ENCODE data around the gene NUMB. TPM values are rescaled to one million over a fixed set of nuclear protein-coding genes. Genes with fewer than 3 reads are reported as not detected.
A peak's percentile ranks its signal among the peaks of the same experiment; 100 is the strongest.

NUMB gene
- total RNA-seq, 6 donors from 2014 or later, result 85.6 to 169 (median 118) TPM

DNA sequence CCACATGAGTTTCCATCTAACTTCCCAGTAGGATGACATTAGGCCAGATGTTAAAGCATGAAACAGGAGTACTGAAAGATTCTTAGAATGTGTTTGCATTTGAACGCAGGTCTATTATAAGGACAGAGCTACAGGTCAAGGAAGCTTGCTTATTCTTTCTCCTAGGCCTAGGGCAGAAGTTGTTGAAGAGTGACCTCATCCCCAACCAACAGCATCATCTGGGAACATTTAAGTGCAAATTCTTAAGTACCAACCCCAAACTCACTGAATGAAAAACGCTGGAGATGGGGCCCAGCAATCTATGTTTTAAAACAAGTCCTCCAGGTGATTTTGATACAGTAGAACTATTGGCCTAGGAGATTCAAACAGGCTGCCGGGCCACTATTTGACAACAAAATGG lies 168.6 kb downstream of the NUMB start:
- H3K9me3 ChIP-seq, result no peaks in the 10 kb centered on the region
- H3K4me1 ChIP-seq, result peaks cover 0 to 8% (median 2%) of the 10 kb centered on the region in 4 donors
- H3K36me3 ChIP-seq, result peaks cover 0 to 66% (median 32%) of the 10 kb centered on the region in 4 donors
- no peak for TF ChIP-seq POLR2A (IDR thresholded peaks at IDR 0.05)
- no peak for TF ChIP-seq POLR2AphosphoS5 (IDR thresholded peaks at IDR 0.05)
- no peak for TF ChIP-seq EP300 (IDR thresholded peaks at IDR 0.05)
- no peak for TF ChIP-seq CTCF (IDR thresholded peaks at IDR 0.05)
- DNase-seq (no peak), ATAC-seq (ENCODE audit: low FRiP score in 2 of 2) (no peak)
- 71 to 74% methylated on average over 3 of the region's 3 CpGs for WGBS, 2 donors
- H3K27ac ChIP-seq, result no peak overlapping the region
- no peaks in the 10 kb centered on the region for H3K27me3 ChIP-seq
- H3K4me3 ChIP-seq, result no peak overlapping the region

GRCh38 chr14:73289308-73289707 lies 169.0 kb downstream of the NUMB start:
- TF ChIP-seq POLR2A (IDR thresholded peaks at IDR 0.05), result no peak
- no peak for TF ChIP-seq EP300 (IDR thresholded peaks at IDR 0.05)
- no peak for TF ChIP-seq CTCF (IDR thresholded peaks at IDR 0.05)
- TF ChIP-seq POLR2AphosphoS5 (IDR thresholded peaks at IDR 0.05), result no peak
- H3K4me1 ChIP-seq, result peaks cover 0 to 8% (median 2%) of the 10 kb centered on the region in 4 donors
- 44 to 60% methylated on average over 3 of the region's 3 CpGs for WGBS, 2 donors
- DNase-seq (no peak), ATAC-seq (ENCODE audit: low FRiP score in 2 of 2) (no peak)
- H3K9me3 ChIP-seq, result no peaks in the 10 kb centered on the region
- peaks cover under 1 to 68% (median 36%) of the 10 kb centered on the region in 4 donors for H3K36me3 ChIP-seq
- no peaks in the 10 kb centered on the region for H3K27me3 ChIP-seq
- no peak overlapping the region for H3K4me3 ChIP-seq
- peak overlapping the region in 1 of 4 donors; percentile 30 for H3K27ac ChIP-seq

GRCh38 chr14:73287071-73287470 lies 171.3 kb downstream of the NUMB start:
- Histone ChIP-seq H3K27ac (peak overlapping the region in 1 of 4 donors; percentile 8), H3K36me3 (peaks cover 13 to 72% (median 53%) of the 10 kb centered on the region in 4 donors)
- WGBS, 2 donors, result 82 to 83% methylated on average over 5 of the region's 5 CpGs

GRCh38 chr14:73286598-73286997 lies 171.7 kb downstream of the NUMB start:
- Histone ChIP-seq H3K27ac (peak overlapping the region in 1 of 4 donors; percentile 8), H3K9me3 (no peaks in the 10 kb centered on the region), H3K4me1 (peaks cover 0 to 8% (median 2%) of the 10 kb centered on the region in 4 donors), H3K27me3 (no peaks in the 10 kb centered on the region), H3K4me3 (no peak overlapping the region), H3K36me3 (peaks cover 13 to 72% (median 53%) of the 10 kb centered on the region in 4 donors)
- 94 to 95% methylated on average over 2 of the region's 2 CpGs for WGBS, 2 donors
- ATAC-seq (ENCODE audit: low FRiP score in 2 of 2), result no peak
- TF ChIP-seq CTCF (IDR thresholded peaks at IDR 0.05) (no peak), POLR2AphosphoS5 (IDR thresholded peaks at IDR 0.05) (no peak), POLR2A (IDR thresholded peaks at IDR 0.05) (no peak), EP300 (IDR thresholded peaks at IDR 0.05) (no peak)
- DNase-seq, result no peak

More at GRCh38 chr14:73287071-73287470, 171.3 kb downstream of the NUMB start:
- peaks cover 0 to 8% (median 2%) of the 10 kb centered on the region in 4 donors for H3K4me1 ChIP-seq
- H3K9me3 ChIP-seq, result no peaks in the 10 kb centered on the region
- ATAC-seq (ENCODE audit: low FRiP score in 2 of 2) (no peak), DNase-seq (no peak)
- H3K4me3 ChIP-seq, result no peak overlapping the region
- TF ChIP-seq CTCF (IDR thresholded peaks at IDR 0.05) (no peak), POLR2A (IDR thresholded peaks at IDR 0.05) (no peak), EP300 (IDR thresholded peaks at IDR 0.05) (no peak), POLR2AphosphoS5 (IDR thresholded peaks at IDR 0.05) (no peak)
- H3K27me3 ChIP-seq, result no peaks in the 10 kb centered on the region

DNA sequence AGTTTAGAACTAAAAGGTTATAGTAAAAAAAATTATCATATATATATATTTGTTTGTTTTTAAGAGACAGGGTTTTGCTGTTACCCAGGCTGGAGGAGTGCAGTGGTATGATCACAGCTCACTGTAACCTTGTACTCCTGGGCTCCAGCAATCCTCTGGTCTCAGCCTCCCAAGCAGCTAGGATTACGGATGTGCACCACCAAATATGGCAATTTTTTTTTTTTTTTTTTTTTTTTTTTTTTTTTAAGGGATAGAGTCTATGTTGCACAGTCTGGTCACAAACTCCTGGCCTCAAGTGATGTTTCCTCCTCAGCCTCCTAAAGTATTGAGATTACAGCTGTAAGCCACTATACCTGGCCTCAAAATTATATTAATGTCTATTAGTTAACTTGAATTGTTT lies 172.4 kb downstream of the NUMB start:
- 95 to 100% methylated on average over 1 of the region's 1 CpG for WGBS, 2 donors
- Histone ChIP-seq H3K27me3 (no peaks in the 10 kb centered on the region), H3K27ac (no peak overlapping the region), H3K9me3 (no peaks in the 10 kb centered on the region), H3K4me3 (no peak overlapping the region), H3K36me3 (peaks cover 13 to 74% (median 57%) of the 10 kb centered on the region in 4 donors), H3K4me1 (peaks cover 0 to 8% (median 2%) of the 10 kb centered on the region in 4 donors)
- no peak for ATAC-seq (ENCODE audit: low FRiP score in 2 of 2)
- DNase-seq, result no peak
- TF ChIP-seq CTCF (IDR thresholded peaks at IDR 0.05) (no peak), POLR2AphosphoS5 (IDR thresholded peaks at IDR 0.05) (no peak), POLR2A (IDR thresholded peaks at IDR 0.05) (no peak), EP300 (IDR thresholded peaks at IDR 0.05) (no peak)
